K562 (cell line): ENCODE measurements around the gene CARMIL1. TPM values are rescaled to one million over a fixed set of nuclear protein-coding genes. Genes with fewer than 3 reads are reported as not detected.

Source experiments
- ATAC-seq: fragments of 200-7000 bp; cut with Tn5 transposase; 3 replicates; pipeline ENCODE4 v1.9.1; 2020; ENCODE audit warnings: moderate library complexity
- BruUV-seq: library from RNA; stranded (reverse); fragments of 400-500 nt; replicated peaks from 2 replicates; lab custom pipeline; 2021; lab: Mats Ljungman, UMichigan
- CTCF ChIA-PET: fragments of 300-600 bp; formaldehyde crosslinking; extraction: SDS; loops from one replicate; lab custom pipeline; 2021; ENCODE audit warnings: low intra/inter-chr PET ratio; lab: Yijun Ruan, JAX
- POLR2A ChIA-PET: fragments of 300-600, 350-650 bp; sonication (Branson Sonifier 250); formaldehyde crosslinking; extraction: SDS; loops from one replicate; lab custom pipeline; 2021; ENCODE audit warnings: antibody characterized with exemption, inconsistent platforms; lab: Yijun Ruan, JAX
- DNase-seq, 4 experiments: peaks; one replicate each; pipeline versions ENCODE4 v3.0.0 to v3.0.0-alpha.2; 2011 to 2018; ENCODE audit warnings: low spot score in 3 of 4, mixed read lengths in 3 of 4; ENCODE audit errors: extremely low read depth in 1 of 4
- FAIRE-seq: peaks from 2 replicates; lab custom pipeline; 2011; peaks lifted over from hg19 to GRCh38; lab: Jason Lieb, UNC
- H2AFZ ChIP-seq: 2 replicates; pipeline ENCODE4 v1.6.0; 2011; ENCODE audit warnings: low read depth, low read length, control low read depth, inconsistent platforms
- H3K27ac ChIP-seq: fragments of 200-600 bp; 3 replicates; pipeline ENCODE4 v1.8.0; 2011; ENCODE audit warnings: low read depth, mild to moderate bottlenecking, control low read depth, inconsistent platforms, low read length, moderate library complexity, mixed read lengths; ENCODE audit errors: extremely low read depth
- H3K27me3 ChIP-seq, 2 experiments: fragments of 300-600 bp in 1 of 2; 2 replicates in 1 of 2; 3 replicates in 1 of 2; pipeline versions ENCODE4 v1.6.0 to v1.8.0; 2011; ENCODE audit warnings: inconsistent platforms in 2 of 2, low read length in 2 of 2, mild to moderate bottlenecking in 1 of 2, mixed read lengths in 1 of 2, moderate library complexity in 1 of 2; ENCODE audit not compliant: control insufficient read depth in 2 of 2, insufficient read depth in 2 of 2
- H3K36me3 ChIP-seq: fragments of 300-600 bp; 3 replicates; pipeline ENCODE4 v1.8.0; 2011; ENCODE audit warnings: mild to moderate bottlenecking, low read length, inconsistent platforms; ENCODE audit not compliant: control insufficient read depth, insufficient read depth
- H3K4me1 ChIP-seq, 2 experiments: fragments of 200-600 bp in 1 of 2; replicated peaks in 1 of 2; 2 replicates in 1 of 2; 3 replicates in 1 of 2; pipeline versions ENCODE4 v1.5.1 to v1.8.0; 2011; ENCODE audit warnings: inconsistent platforms in 2 of 2, low read length in 2 of 2, mild to moderate bottlenecking in 1 of 2, mixed read lengths in 1 of 2, moderate library complexity in 1 of 2; ENCODE audit not compliant: control insufficient read depth in 2 of 2, insufficient read depth in 2 of 2
- H3K4me2 ChIP-seq: 2 replicates; pipeline ENCODE4 v1.6.1; 2011; ENCODE audit warnings: low read length, control low read depth, inconsistent platforms, mixed read lengths; ENCODE audit not compliant: insufficient read depth
- H3K4me3 ChIP-seq: fragments of 200-600 bp; sonication (generic), shearing (Covaris generic); 2 replicates; pipeline ENCODE4 v1.5.1; 2016; ENCODE audit warnings: control low read depth, inconsistent platforms
- H3K79me2 ChIP-seq: fragments of 200-600 bp; 3 replicates; pipeline ENCODE4 v1.8.0; 2011; ENCODE audit warnings: low read length, inconsistent platforms; ENCODE audit not compliant: control insufficient read depth, insufficient read depth
- H3K9ac ChIP-seq, 2 experiments: 2 replicates each; pipeline versions ENCODE4 v1.6.0 to v1.6.1; 2011; ENCODE audit warnings: low read depth in 2 of 2, low read length in 2 of 2, control low read depth in 1 of 2, inconsistent platforms in 1 of 2, mild to moderate bottlenecking in 1 of 2, mixed read lengths in 1 of 2; ENCODE audit not compliant: insufficient read depth in 1 of 2
- H3K9me1 ChIP-seq: one replicate; pipeline ENCODE4 v1.6.0; 2011; ENCODE audit warnings: inconsistent platforms, mild to moderate bottlenecking, low read length, moderate library complexity; ENCODE audit not compliant: control insufficient read depth, insufficient read depth
- H3K9me3 ChIP-seq: replicated peaks from 2 replicates; pipeline ENCODE4 v1.5.1; 2011; ENCODE audit warnings: low read depth, low read length, inconsistent platforms; ENCODE audit not compliant: control insufficient read depth, insufficient read depth
- H4K20me1 ChIP-seq: replicated peaks from 2 replicates; pipeline ENCODE4 v1.6.1; 2011; ENCODE audit warnings: low read length, inconsistent platforms, mixed read lengths; ENCODE audit not compliant: control insufficient read depth, insufficient read depth
- FOXP1 ChIP-seq: sonication (generic); formaldehyde crosslinking; IDR thresholded peaks from 2 replicates; pipeline ENCODE4 v1.8.0; 2022; ENCODE audit warnings: mild to moderate bottlenecking, missing genetic modification reagents
- HMG20B ChIP-seq: fragments of 250-450 bp; sonication (Bioruptor Pico); IDR thresholded peaks from 2 replicates; pipeline ENCODE4 v1.5.0; 2021; ENCODE audit warnings: mild to moderate bottlenecking
- HSF4 ChIP-seq: fragments of 250-450 bp; sonication (Bioruptor Pico); IDR thresholded peaks from 2 replicates; pipeline ENCODE4 v2.1.2; 2022; ENCODE audit warnings: mild to moderate bottlenecking, moderate library complexity, borderline replicate concordance
- NFIX ChIP-seq: fragments of 250-450 bp; sonication (Bioruptor Pico); IDR thresholded peaks from 2 replicates; pipeline ENCODE4 v1.4.0; 2020; ENCODE audit warnings: low read depth, mild to moderate bottlenecking, moderate library complexity
- NR0B1 ChIP-seq: fragments of 450-650 bp; IDR thresholded peaks from one replicate; pipeline ENCODE4 v1.6.1; 2018; ENCODE audit warnings: mild to moderate bottlenecking, moderate library complexity; ENCODE audit not compliant: partially characterized antibody
- PYGO2 ChIP-seq: fragments of 450-650 bp; IDR thresholded peaks from 2 replicates; pipeline ENCODE4 v1.6.1; 2016; ENCODE audit warnings: mild to moderate bottlenecking, missing genetic modification characterization, moderate library complexity, missing compliant biosample characterization
- RBFOX2 ChIP-seq: fragments of 200-400 bp; formaldehyde crosslinking; IDR thresholded peaks from 2 replicates; pipeline ENCODE4 v1.6.1; 2017; ENCODE audit warnings: low read depth, mild to moderate bottlenecking, low read length, moderate library complexity
- RBM39 ChIP-seq: fragments of 200-400 bp; formaldehyde crosslinking; optimal IDR thresholded peaks from 2 replicates; pipeline ENCODE3; 2018; ENCODE audit warnings: low read depth, low read length
- ZNF639 ChIP-seq, 2 experiments: fragments of 200-800 bp in 1 of 2; sonication (Bioruptor generic) in 1 of 2; sonication (generic) in 1 of 2; formaldehyde crosslinking in 1 of 2; IDR thresholded peaks in 1 of 2; conservative IDR thresholded peaks in 1 of 2; 2 replicates each; pipeline versions ENCODE4 v1.5.0 to v1.6.1; 2016 to 2020; ENCODE audit warnings: missing compliant biosample characterization in 1 of 2, missing genetic modification characterization in 1 of 2, missing genetic modification reagents in 1 of 2
- ZZZ3 ChIP-seq: fragments of 450-650 bp; IDR thresholded peaks from 2 replicates; pipeline ENCODE4 v1.6.1; 2016; ENCODE audit warnings: antibody characterized with exemption, mild to moderate bottlenecking, moderate library complexity
- WGBS: fragments of 100-300 bp; shearing (Covaris generic); methylation state at CpG from one replicate; pipeline ENCODE4 v1.1.6; 2016; ENCODE audit warnings: low coverage, mixed read lengths; ENCODE audit not compliant: insufficient coverage; ENCODE audit errors: missing lambda C conversion rate; 5-methylcytosine and 5-hydroxymethylcytosine counted together
- in situ Hi-C: fragments of 300-500 bp; cut with MboI; formaldehyde crosslinking; loops from 4 replicates; pipeline ENCODE4 v1.15.0; 2018; ENCODE audit warnings: inconsistent platforms, mixed read lengths
- intact Hi-C: fragments of 100-400 bp; cut with micrococcal nuclease; formaldehyde crosslinking; loops from 2 replicates; pipeline ENCODE4 v1.14.2; 2022
- polyA plus RNA-seq, 8 experiments: library from polyadenylated mRNA; depleted of rRNA in 4 of 8; stranded (reverse) in 5 of 8; unstranded in 3 of 8; fragments of >200 nt; fragmentation: Nextera tagmentation in 2 of 8; fragmentation: Illumina TruSeq in 1 of 8; extraction: Ambion mirVana in 2 of 8; extraction: Trizol in 1 of 8; gene quantifications; 2 replicates each; pipeline versions ENCODE4 v1.2.1 to v1.2.3, GENCODE V29; 2011 to 2014; ENCODE audit warnings: inconsistent platforms in 1 of 8, missing spikeins in 1 of 8
- total RNA-seq, 7 experiments: library from RNA; depleted of rRNA in 6 of 7; stranded (reverse); fragments of >200 nt in 6 of 7; fragmentation: Illumina TruSeq in 2 of 7; extraction: Trizol in 2 of 7; gene quantifications; 2 replicates each; pipeline versions ENCODE4 v1.2.1 to v1.2.3, GENCODE V29; 2011 to 2021; ENCODE audit warnings: low replicate concordance in 1 of 7
- TF ChIP-seq, protein P1 (sequence below): fragments of 450-650 bp; IDR thresholded peaks from 2 replicates; pipeline ENCODE4 v1.6.1; 2018; ENCODE audit not compliant: partially characterized antibody
- TF ChIP-seq, protein P2 (sequence below): fragments of 200-400 bp; formaldehyde crosslinking; IDR thresholded peaks from 2 replicates; pipeline ENCODE4 v1.6.1; 2017; ENCODE audit warnings: mild to moderate bottlenecking, low read depth, low read length, moderate library complexity

CARMIL1 gene
- total and polyA plus RNA-seq, 9 of the 15 experiments (the other 6 are each of a cell fraction or from before 2014, with no cell fraction given): 0.04 to 0.32 (median 0.10) TPM; not detected in 1

GRCh38 chr6:25329161-25329817 is 50.1 kb downstream of the CARMIL1 start:
- ATAC-seq (no peak), DNase-seq (no peak), FAIRE-seq (peak; percentile 11)
- 0% methylated on average over 5 of the region's 5 CpGs for WGBS
- H3K36me3 ChIP-seq: no peaks in the 10 kb centered on the region
- POLR2A ChIA-PET: interaction anchor here (0.6 to 1.1 kb wide), 3 partner anchors 9 to 150 kb away, joined by 3 read pairs; no protein-coding TSS in a partner anchor
- intact Hi-C loops: no loop called here
- no peak overlapping the region for H3K4me2 ChIP-seq
- in situ Hi-C loops: no loop called here
- no peaks in the 10 kb centered on the region; the same call in 1 of the 2 replicates for H3K9me3 ChIP-seq
- BruUV-seq: no TSS peak
- no peak overlapping the region for H3K27ac ChIP-seq
- no peak overlapping the region for H2AFZ ChIP-seq
- H3K9ac ChIP-seq: no peak overlapping the region
- CTCF ChIA-PET: no interaction called here
- H4K20me1 ChIP-seq: no peaks in the 10 kb centered on the region
- H3K4me3 ChIP-seq: no peak overlapping the region
- H3K4me1 ChIP-seq: no peaks in the 10 kb centered on the region
- no peaks in the 10 kb centered on the region for H3K79me2 ChIP-seq
- no peaks in the 10 kb centered on the region for H3K9me1 ChIP-seq
- no peaks in the 10 kb centered on the region for H3K27me3 ChIP-seq
- TF ChIP-seq RBM39 (no peak), PYGO2 (no peak), ZNF639 (CRISPR knock-in tag; conservative IDR thresholded peaks at IDR 0.05 in 1 of 2, IDR thresholded peaks at IDR 0.05 in 1 of 2) (no peak), HSF4 (CRISPR knock-in tag) (no peak), ZZZ3 (no peak), HMG20B (CRISPR knock-in tag) (no peak), RBFOX2 (no peak), NFIX (CRISPR knock-in tag) (no peak), NR0B1 (no peak), FOXP1 (CRISPR knock-in tag) (no peak)
- TF ChIP-seq, protein P1, sequence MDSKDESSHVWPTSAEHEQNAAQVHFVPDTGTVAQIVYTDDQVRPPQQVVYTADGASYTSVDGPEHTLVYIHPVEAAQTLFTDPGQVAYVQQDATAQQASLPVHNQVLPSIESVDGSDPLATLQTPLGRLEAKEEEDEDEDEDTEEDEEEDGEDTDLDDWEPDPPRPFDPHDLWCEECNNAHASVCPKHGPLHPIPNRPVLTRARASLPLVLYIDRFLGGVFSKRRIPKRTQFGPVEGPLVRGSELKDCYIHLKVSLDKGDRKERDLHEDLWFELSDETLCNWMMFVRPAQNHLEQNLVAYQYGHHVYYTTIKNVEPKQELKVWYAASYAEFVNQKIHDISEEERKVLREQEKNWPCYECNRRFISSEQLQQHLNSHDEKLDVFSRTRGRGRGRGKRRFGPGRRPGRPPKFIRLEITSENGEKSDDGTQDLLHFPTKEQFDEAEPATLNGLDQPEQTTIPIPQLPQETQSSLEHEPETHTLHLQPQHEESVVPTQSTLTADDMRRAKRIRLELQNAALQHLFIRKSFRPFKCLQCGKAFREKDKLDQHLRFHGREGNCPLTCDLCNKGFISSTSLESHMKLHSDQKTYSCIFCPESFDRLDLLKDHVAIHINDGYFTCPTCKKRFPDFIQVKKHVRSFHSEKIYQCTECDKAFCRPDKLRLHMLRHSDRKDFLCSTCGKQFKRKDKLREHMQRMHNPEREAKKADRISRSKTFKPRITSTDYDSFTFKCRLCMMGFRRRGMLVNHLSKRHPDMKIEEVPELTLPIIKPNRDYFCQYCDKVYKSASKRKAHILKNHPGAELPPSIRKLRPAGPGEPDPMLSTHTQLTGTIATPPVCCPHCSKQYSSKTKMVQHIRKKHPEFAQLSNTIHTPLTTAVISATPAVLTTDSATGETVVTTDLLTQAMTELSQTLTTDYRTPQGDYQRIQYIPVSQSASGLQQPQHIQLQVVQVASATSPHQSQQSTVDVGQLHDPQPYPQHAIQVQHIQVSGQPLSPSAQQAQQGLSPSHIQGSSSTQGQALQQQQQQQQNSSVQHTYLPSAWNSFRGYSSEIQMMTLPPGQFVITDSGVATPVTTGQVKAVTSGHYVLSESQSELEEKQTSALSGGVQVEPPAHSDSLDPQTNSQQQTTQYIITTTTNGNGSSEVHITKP: no peak
- TF ChIP-seq, protein P2, sequence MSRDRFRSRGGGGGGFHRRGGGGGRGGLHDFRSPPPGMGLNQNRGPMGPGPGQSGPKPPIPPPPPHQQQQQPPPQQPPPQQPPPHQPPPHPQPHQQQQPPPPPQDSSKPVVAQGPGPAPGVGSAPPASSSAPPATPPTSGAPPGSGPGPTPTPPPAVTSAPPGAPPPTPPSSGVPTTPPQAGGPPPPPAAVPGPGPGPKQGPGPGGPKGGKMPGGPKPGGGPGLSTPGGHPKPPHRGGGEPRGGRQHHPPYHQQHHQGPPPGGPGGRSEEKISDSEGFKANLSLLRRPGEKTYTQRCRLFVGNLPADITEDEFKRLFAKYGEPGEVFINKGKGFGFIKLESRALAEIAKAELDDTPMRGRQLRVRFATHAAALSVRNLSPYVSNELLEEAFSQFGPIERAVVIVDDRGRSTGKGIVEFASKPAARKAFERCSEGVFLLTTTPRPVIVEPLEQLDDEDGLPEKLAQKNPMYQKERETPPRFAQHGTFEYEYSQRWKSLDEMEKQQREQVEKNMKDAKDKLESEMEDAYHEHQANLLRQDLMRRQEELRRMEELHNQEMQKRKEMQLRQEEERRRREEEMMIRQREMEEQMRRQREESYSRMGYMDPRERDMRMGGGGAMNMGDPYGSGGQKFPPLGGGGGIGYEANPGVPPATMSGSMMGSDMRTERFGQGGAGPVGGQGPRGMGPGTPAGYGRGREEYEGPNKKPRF: no peak
